Measurements from ENCODE around the gene TTC19. TPM values are rescaled to one million over a fixed set of nuclear protein-coding genes. Genes with fewer than 3 reads are reported as not detected.

TTC19 gene
- total RNA-seq (10 to 100 TPM; 37.0 to 37.6 TPM), polyA plus RNA-seq (10 to 100 TPM; 31.6 to 39.6 (median 35.1) TPM), total RNA-seq (59.5 to 99.7 (median 70.2) reads per million in 6 experiments)

DNA sequence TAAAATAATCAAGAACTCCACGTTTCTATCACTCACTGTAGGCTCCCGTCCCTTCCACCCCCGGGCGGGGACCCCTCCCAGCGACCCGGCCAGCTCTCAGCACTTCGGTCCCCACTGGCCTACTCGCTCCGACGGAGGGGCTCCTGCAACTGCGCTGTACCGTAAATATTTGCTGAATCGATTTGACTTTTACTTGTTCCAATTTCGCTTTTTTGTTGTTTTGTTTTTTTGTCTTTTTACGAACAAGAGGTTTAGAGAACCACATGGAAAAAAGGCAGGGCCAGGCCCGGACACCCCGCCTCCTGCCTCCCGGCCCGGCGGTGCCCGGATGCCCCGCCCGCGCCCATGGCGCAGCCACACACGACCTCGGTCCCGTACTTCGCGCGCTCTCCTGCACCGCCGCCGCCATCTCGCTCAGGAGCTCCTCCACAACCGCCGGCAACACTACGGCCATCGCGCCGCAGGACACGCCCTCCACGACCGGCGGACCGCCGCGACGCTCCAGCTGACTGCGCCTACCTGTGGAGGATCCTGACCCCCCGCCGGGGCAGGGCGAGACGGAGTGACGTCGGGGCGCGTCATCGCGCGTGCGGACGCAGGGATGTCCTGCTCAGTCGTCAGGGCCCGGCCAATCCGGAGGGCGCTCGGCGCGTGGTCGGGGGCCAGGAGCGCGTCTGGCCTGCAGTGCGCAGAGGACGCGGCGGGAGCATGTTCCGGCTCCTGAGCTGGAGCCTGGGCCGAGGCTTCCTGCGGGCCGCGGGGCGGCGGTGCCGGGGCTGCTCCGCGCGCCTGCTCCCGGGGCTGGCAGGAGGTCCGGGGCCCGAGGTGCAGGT is at the start of gene TTC19, which contains the start of gene ZSWIM7:
Gene TTC19 (plus strand): TSS at position 684 of the 833 bp plus-strand sequence. CDS start 25 bp downstream, at position 709.
Gene ZSWIM7 (minus strand): TSS at position 564 of the 833 bp plus-strand sequence. CDS start 110 bp downstream, at position 454.
- Mint-ChIP-seq H3K27me3 (no peaks in the 10 kb centered on the region), H3K36me3 (peaks cover 3 to 57% (median 18%) of the 10 kb centered on the region in 3 donors), H3K4me3 (peak within 1 kb of the TSS; percentile 78 to 98 (median 95)), H3K27ac (peak within 1 kb of the TSS; percentile 92 to 99 (median 98)), H3K9me3 (no peaks in the 10 kb centered on the region), H3K4me1 (peaks cover 22 to 47% (median 35%) of the 10 kb centered on the region in 4 donors)
- POLR2A ChIA-PET = interaction anchor here (0.5 to 2.0 kb wide), 7 partner anchors 11 to 510 kb away, joined by 3 to 14 read pairs (median 3); partner anchors contain the start of gene ADORA2B
- ATAC-seq (peak; percentile 80 to 85), DNase-seq (peak; percentile 83 to 94 (median 89))

- Mint-ChIP-seq H3K27ac (no peak overlapping the region), H3K4me1 (peaks cover 0 to 7% (median 0%) of the 10 kb centered on the region in 4 donors), H3K4me3 (no peak overlapping the region), H3K9me3 (no peaks in the 10 kb centered on the region), H3K27me3 (peaks cover 0 to 4% (median 2%) of the 10 kb centered on the region in 5 donors), H3K36me3 (no peaks in the 10 kb centered on the region)
- no peak for ATAC-seq
- POLR2A ChIA-PET = no interaction called here
- no peak for DNase-seq
These were observed 48.1 kb upstream of the TTC19 start for GRCh38 chr17:15951368-15952047.

GRCh38 chr17:15952048-15952532 is 47.5 kb upstream of the TTC19 start:
- H3K27ac Mint-ChIP-seq = no peak overlapping the region
- H3K27me3 Mint-ChIP-seq = peaks cover 0 to 2% (median 0%) of the 10 kb centered on the region in 5 donors
- no peak overlapping the region for H3K4me3 Mint-ChIP-seq
- H3K4me1 Mint-ChIP-seq = peaks cover 0 to 4% (median under 1%) of the 10 kb centered on the region in 4 donors
- no peak for DNase-seq
- POLR2A ChIA-PET = no interaction called here
- no peaks in the 10 kb centered on the region for H3K9me3 Mint-ChIP-seq
- no peak for ATAC-seq
- H3K36me3 Mint-ChIP-seq = no peaks in the 10 kb centered on the region

GRCh38 chr17:15952916-15953790 is 46.5 kb upstream of the TTC19 start:
- Mint-ChIP-seq H3K27me3 (peaks cover 0 to 3% (median 0%) of the 10 kb centered on the region in 5 donors), H3K36me3 (no peaks in the 10 kb centered on the region), H3K4me1 (peaks cover 0 to 2% (median under 1%) of the 10 kb centered on the region in 4 donors), H3K9me3 (no peaks in the 10 kb centered on the region), H3K27ac (peak overlapping the region in 2 of 10 donors; percentile 38 to 43), H3K4me3 (no peak overlapping the region)
- no peak for DNase-seq
- POLR2A ChIA-PET = no interaction called here
- ATAC-seq = no peak

- Mint-ChIP-seq H3K36me3 (no peaks in the 10 kb centered on the region), H3K4me1 (peaks cover 5 to 13% (median 6%) of the 10 kb centered on the region in 4 donors), H3K9me3 (no peaks in the 10 kb centered on the region), H3K27ac (no peak overlapping the region), H3K4me3 (no peak overlapping the region), H3K27me3 (peaks cover 0 to 5% (median 0%) of the 10 kb centered on the region in 5 donors)
- ATAC-seq = no peak
- DNase-seq = no peak
- POLR2A ChIA-PET = no interaction called here
These were observed 45.4 kb upstream of the TTC19 start for GRCh38 chr17:15954222-15954621.

DNA sequence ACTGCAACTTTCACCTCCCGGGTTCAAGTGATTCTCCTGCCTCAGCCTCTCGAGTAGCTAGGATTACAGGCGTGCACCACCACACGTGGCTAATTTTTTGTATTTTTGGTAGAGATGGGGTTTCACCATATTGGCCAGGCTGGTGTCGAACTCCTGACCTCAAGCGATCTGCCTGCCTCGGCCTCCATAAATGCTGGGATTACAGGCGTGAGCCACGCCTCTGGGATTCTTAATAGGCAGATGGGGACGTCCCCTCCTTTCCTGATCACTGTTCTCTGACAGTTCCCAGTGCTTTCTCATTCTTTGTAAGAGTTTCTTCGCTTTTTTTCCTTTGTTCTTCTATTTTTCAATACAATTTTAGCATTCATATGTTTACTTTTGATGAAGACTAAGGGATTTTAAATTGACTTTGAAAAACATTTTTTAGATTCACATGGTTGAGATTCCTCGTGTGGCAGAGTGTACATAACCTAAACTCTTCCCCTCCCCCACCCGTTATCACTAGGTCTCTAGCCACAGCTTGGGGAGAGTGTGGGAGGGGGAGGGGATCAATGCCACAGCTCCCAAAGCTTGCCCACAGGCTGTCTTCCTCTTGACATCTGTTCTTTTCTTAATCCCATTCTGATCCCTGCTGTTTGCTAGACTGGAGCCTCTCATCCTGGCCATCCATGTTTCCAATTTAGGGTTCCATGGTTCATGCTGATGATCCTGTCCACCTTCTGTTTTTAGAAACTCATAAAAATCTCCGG is 43.7 kb upstream of the TTC19 start:
- POLR2A ChIA-PET = no interaction called here

DNA sequence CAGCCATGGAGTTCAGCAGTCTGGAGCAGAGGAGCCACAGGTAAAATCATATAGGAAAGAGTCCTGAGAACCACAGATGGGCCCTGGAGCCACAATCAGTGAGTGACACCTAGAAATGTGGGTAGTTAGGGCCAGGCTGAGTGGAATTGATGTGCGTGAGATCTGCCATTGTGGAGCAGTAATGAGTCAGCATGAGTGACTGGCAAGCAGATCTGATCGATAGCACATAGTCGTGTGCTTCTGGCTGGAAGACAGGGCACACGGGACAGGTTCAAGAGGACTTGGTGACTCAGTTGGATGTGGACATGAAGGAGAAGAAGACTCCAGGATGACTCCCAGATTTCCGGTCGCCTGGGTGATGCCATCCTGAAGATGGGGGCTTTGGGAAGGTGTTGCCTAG is 42.4 kb upstream of the TTC19 start:
- Mint-ChIP-seq H3K36me3 (no peaks in the 10 kb centered on the region), H3K27ac (no peak overlapping the region), H3K4me3 (no peak overlapping the region), H3K9me3 (no peaks in the 10 kb centered on the region), H3K27me3 (peaks cover 0 to 5% (median 0%) of the 10 kb centered on the region in 5 donors), H3K4me1 (peaks cover 5 to 20% (median 9%) of the 10 kb centered on the region in 4 donors)
- DNase-seq = no peak
- ATAC-seq = no peak
- POLR2A ChIA-PET = no interaction called here

More for the DNA sequence above, 43.7 kb upstream of the TTC19 start:
- Mint-ChIP-seq H3K27me3 (peaks cover 0 to 5% (median 0%) of the 10 kb centered on the region in 5 donors), H3K27ac (no peak overlapping the region), H3K9me3 (no peaks in the 10 kb centered on the region), H3K4me3 (no peak overlapping the region), H3K4me1 (peaks cover 5 to 20% (median 9%) of the 10 kb centered on the region in 4 donors), H3K36me3 (no peaks in the 10 kb centered on the region)
- no peak for DNase-seq
- ATAC-seq = no peak

DNA sequence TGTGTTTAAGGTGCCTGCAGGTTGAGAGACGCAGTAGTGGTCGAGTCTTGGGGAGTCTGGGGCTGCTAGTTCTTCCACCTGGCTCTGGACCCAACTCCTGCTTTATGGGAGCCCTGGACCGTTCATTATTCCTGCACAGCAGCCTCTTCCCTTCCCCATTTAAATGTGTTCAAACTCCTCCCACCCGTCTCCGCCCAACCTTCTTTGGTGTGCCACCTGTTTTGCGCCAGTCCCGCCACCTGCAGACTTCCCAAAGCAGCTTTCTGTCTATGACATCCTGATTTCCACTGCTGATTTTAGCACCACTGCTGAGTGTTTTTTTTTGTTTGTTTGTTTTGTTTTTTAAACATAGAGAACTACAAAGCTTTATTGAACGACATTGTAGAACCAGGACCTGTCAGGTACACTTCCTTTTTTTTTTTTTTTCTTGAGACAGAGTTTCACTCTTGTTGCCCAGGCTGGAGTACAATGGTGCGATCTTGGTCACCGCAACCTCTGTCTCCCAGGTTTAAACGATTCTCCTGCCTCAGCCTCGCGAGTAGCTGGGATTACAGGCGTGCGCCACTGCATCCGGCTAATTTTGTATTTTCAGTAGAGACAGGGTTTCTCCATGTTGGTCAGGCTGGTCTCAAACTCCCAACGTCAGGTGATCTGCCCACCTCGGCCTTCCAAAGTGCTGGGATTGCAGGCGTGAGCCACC is 41.9 kb upstream of the TTC19 start:
- peaks cover 0 to 5% (median 0%) of the 10 kb centered on the region in 5 donors for H3K27me3 Mint-ChIP-seq
- no peaks in the 10 kb centered on the region for H3K36me3 Mint-ChIP-seq
- H3K9me3 Mint-ChIP-seq = no peaks in the 10 kb centered on the region
- H3K4me1 Mint-ChIP-seq = peaks cover 5 to 20% (median 9%) of the 10 kb centered on the region in 4 donors
- no peak for DNase-seq
- H3K27ac Mint-ChIP-seq = peak overlapping the region in 1 of 10 donors; percentile 31
- ATAC-seq = no peak
- H3K4me3 Mint-ChIP-seq = no peak overlapping the region
- POLR2A ChIA-PET = no interaction called here

DNA sequence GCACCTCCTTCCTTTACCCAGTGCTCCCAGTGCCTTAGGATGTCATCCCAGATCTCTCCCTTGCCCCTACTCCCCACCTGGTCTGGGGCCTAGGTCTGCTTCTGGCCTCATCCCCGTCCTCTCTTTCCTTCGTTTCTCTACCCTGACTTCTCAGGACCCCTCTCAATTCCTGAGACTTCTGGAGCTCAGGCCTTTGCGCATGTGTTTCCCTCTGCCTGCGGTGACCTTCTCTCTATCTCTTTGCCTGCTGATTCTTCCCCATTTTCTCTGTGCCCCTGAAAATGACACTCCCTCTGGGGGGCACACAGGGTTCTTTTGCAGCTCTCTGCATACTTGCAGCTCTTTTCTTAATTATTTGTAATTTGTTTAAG is 41.2 kb upstream of the TTC19 start:
- no peaks in the 10 kb centered on the region for H3K9me3 Mint-ChIP-seq
- H3K27ac Mint-ChIP-seq = peak overlapping the region in 2 of 10 donors; percentile 14 to 61
- peaks cover 0 to 5% (median 0%) of the 10 kb centered on the region in 5 donors for H3K27me3 Mint-ChIP-seq
- peaks cover 5 to 20% (median 9%) of the 10 kb centered on the region in 4 donors for H3K4me1 Mint-ChIP-seq
- DNase-seq (no peak), ATAC-seq (no peak)
- H3K36me3 Mint-ChIP-seq = no peaks in the 10 kb centered on the region
- H3K4me3 Mint-ChIP-seq = peak overlapping the region in 1 of 10 donors; percentile 23
- POLR2A ChIA-PET = no interaction called here

DNA sequence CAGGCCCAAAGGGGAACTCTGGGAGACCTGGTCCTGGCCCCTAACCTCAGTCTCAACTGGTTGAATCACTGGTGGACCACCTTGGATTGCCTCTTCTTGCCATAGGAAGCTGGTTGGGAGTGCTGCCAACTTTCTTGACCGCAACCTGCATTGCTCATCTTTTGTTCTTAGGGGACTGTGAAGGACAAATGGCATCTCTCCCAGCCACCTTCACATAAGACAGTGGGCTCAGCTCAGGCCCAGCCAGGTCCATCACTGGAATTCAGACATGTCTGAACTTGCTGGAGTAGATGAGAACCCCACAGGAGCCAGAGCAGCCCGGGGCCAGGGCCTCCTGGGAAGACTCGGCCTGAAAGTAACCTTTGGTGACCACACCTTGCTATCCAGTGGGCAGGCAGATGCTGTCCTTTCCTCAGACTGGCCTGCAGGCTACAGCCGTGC is 35.9 kb upstream of the TTC19 start:
- H3K4me3 Mint-ChIP-seq = no peak overlapping the region
- H3K36me3 Mint-ChIP-seq = no peaks in the 10 kb centered on the region
- no peak for DNase-seq
- H3K27me3 Mint-ChIP-seq = no peaks in the 10 kb centered on the region
- H3K4me1 Mint-ChIP-seq = peaks cover 18 to 40% (median 33%) of the 10 kb centered on the region in 4 donors
- no peaks in the 10 kb centered on the region for H3K9me3 Mint-ChIP-seq
- POLR2A ChIA-PET = no interaction called here
- no peak for ATAC-seq
- H3K27ac Mint-ChIP-seq = peak overlapping the region in 1 of 10 donors; percentile 20

GRCh38 chr17:15965528-15965927 is 34.1 kb upstream of the TTC19 start:
- Mint-ChIP-seq H3K4me1 (peaks cover 15 to 46% (median 26%) of the 10 kb centered on the region in 4 donors), H3K27ac (peak overlapping the region; percentile 74 to 98 (median 92)), H3K36me3 (no peaks in the 10 kb centered on the region), H3K9me3 (no peaks in the 10 kb centered on the region), H3K27me3 (peaks cover 0 to 6% (median 0%) of the 10 kb centered on the region in 5 donors), H3K4me3 (peak overlapping the region in 7 of 10 donors; percentile 4 to 92 (median 72))
- DNase-seq (no peak), ATAC-seq (peak; percentile 53 to 56)
- POLR2A ChIA-PET = interaction anchor here (1.0 to 1.5 kb wide), 4 partner anchors 12 to 34 kb away, joined by 3 to 10 read pairs (median 3); partner anchors contain the start of genes ADORA2B, TTC19 and ZSWIM7
